ENCODE data around the gene AKAP8L. TPM values are rescaled to one million over a fixed set of nuclear protein-coding genes. Genes with fewer than 3 reads are reported as not detected.

Gene AKAP8L
- total and polyA plus RNA-seq, 10 of the 15 experiments (the other 5 are each of a cell fraction or from before 2014, with no cell fraction given), result 0.66 to 64.3 (median 40.0) TPM

- TF ChIP-seq RAD51 (IDR thresholded peaks at IDR 0.05) (no peak), EZH2 (IDR thresholded peaks at IDR 0.05; ENCODE audit: borderline replicate concordance, control insufficient read depth, low read depth, low read length) (no peak), STAT1 (conservative IDR thresholded peaks at IDR 0.05) (no peak), ZBTB33 (IDR thresholded peaks at IDR 0.05) (no peak), BCL3 (IDR thresholded peaks at IDR 0.05; ENCODE audit: borderline replicate concordance, insufficient read depth, low read depth, low read length, poor library complexity, severe bottlenecking) (no peak), REST (IDR thresholded peaks at IDR 0.05; ENCODE audit: low read depth, low read length) (no peak), SKIL (IDR thresholded peaks at IDR 0.05; ENCODE audit: low read depth, poor library complexity, severe bottlenecking) (no peak)
These were observed 45.9 kb downstream of the AKAP8L start (continued) for GRCh38 chr19:15372891-15373301.
